Renal pelvis (tissue), 4 donors: ENCODE data around the gene ACAA2. TPM values are rescaled to one million over a fixed set of nuclear protein-coding genes. Genes with fewer than 3 reads are reported as not detected.

Experiments
- DNase-seq: peaks from one replicate; pipeline ENCODE4 v3.0.0-alpha.2; 2013
- polyA plus RNA-seq, 3 donors: library from polyadenylated mRNA; unstranded; fragments of 120-200 nt; gene quantifications; one replicate each; pipeline ENCODE4 v1.2.1, GENCODE V29; 2013; ENCODE audit not compliant: insufficient read length in 3 of 3

Gene ACAA2
- polyA plus RNA-seq, 3 donors = 235 to 264 (median 258) TPM

- no peak for DNase-seq
Measured at GRCh38 chr18:49751427-49752094, 61.8 kb downstream of the ACAA2 start.

GRCh38 chr18:49749563-49749962 lies 63.8 kb downstream of the ACAA2 start:
- DNase-seq = no peak

- no peak for DNase-seq
Measured at GRCh38 chr18:49747876-49748275, 65.5 kb downstream of the ACAA2 start.

DNA sequence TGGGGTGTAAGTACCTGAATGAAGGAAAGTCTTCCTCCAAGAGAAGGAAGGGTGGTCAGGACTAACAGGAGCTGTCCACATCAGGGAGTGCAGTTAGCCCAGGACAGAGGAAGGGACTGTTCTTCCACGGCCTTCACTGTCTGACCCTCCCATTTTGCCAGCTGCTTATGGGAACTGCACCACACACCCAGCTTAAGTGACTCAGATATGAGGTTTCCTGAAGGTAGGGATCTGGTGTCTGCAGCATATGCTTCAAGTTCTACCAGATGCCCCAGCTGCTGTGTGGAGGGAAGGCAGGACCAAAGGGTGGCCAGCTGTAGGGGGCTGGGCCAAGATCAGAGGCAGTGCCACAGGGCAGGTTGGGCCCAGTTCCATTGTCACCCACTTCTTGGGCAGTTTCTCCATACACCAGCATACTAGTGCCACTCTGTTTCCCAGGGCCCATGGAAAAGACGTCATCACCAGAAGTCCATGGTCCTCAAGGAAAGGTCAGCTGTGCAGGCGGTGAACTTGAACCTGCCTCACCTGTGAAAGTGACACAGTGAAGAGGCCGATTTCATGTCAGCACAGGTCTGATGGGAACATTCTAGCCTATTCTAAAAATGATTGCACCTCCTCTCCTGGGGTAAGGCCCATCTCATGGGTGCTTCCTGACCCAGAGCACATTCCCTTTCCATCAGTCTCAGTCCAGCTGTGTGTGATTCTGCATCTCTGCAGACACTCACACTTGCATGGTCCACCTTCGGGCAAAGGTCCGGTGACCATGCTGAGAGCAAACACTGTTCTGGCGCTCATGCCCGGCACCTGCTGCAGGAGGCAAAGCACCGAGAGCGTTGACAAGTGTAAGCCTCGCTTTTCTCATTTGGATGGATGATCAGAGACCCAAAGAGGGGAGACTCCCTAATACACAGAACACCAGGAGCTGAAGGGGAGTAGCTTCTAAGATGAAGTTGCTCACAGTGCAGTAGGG lies 68.0 kb downstream of the ACAA2 start:
- DNase-seq = no peak

GRCh38 chr18:49744376-49745008 lies 68.8 kb downstream of the ACAA2 start:
- no peak for DNase-seq

- no peak for DNase-seq
Measured at GRCh38 chr18:49743117-49743567, 70.2 kb downstream of the ACAA2 start.

- no peak for DNase-seq
Measured at GRCh38 chr18:49742316-49743116, 70.8 kb downstream of the ACAA2 start.

GRCh38 chr18:49739275-49739674 lies 74.1 kb downstream of the ACAA2 start:
- DNase-seq = no peak

- DNase-seq = no peak
Measured at GRCh38 chr18:49738721-49739120, 74.6 kb downstream of the ACAA2 start.

DNA sequence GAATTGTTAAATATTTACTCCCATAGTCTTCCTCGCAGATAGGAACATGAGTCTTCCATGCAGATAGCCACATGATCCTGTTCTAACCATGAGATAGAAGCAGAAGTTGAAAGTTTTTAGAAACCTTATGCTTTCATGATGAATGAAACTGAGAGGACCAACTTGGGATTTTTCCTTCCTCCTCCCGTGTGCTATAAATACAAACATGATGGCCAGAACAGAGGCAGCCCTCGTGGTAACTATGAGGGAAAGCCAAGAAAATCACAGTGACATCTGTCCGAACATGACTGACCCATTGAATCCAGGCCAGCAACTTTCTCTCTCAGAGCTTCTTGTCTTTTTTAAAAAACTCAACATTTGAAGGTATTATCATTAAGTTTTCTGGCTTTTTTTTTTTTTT lies 78.5 kb downstream of the ACAA2 start:
- DNase-seq = no peak

DNA sequence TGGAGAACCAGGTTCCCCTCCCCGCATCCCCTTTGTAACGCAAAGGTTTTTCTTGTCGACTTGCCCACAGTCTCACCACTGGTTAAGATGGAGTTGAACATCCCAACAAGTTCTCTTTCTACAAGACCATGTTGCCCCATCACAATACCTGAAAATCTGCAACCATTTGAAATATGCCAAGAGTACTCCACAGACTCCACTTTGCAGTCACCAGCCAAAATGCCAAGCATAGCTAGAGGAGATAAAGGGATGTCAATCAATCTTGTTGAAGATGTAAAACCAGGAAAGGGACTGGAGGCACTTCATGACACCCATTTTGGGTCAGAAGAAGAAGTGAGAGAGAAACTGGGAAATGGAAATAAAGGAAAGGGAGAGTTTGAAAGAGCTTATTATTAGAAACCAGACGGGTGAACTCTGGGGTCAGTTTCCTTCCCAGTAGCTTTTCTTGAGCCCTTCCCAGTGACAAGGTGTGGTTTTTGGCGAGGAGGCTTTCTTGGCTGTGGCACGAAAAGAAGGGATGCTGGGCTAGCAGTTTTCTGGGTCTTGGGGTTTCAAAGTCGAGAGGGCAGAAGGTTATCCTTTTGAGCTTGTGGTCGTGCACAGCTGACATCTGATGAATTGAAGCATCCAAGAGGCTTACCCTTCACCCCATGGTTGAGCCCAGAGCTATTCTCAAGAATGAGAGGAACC lies 79.3 kb downstream of the ACAA2 start:
- no peak for DNase-seq

GRCh38 chr18:49733321-49733720 lies 80.0 kb downstream of the ACAA2 start:
- no peak for DNase-seq
